NCI-H2081 treated with DMSO at 0.1 percent for 48 hours (cell line): ENCODE data around the gene OR6J1.
"Not testable (repeated sequence)": the region's sequence is repeated elsewhere in the genome, so short reads cannot be mapped to it uniquely, and the experiment has no call there.

ENCODE experiments used
- DNase-seq: peaks from one replicate; lab custom pipeline; 2025; lab: John Stamatoyannopoulos, UW

Gene OR6J1

DNA sequence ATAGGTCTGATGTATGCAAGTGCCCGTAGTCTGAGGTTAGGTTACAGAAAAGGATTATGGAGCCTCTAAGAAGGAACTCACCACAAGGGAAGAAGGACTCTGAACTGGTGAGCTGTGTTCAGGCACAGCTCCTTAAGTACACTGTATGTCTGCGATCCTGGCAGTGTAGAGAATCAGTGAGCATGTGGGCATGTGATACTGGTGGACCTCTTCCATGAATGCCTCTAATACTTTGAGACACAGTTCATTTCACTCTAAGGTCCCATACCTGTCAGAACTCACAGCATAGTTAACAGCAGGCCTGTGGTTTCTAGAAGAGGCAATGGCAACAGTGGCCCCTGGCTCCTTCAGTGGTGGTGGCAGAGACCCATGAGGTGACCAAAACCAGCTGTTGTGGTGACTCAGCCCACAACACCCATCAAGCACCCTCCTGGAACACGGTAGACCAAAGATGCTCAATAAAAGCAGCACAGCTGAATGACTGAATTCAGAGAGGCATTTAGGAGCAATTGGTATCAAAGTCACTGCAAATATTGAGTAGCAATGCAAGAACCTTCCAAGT is 6.9 kb upstream of the OR6J1 start:
- no peak for DNase-seq

DNA sequence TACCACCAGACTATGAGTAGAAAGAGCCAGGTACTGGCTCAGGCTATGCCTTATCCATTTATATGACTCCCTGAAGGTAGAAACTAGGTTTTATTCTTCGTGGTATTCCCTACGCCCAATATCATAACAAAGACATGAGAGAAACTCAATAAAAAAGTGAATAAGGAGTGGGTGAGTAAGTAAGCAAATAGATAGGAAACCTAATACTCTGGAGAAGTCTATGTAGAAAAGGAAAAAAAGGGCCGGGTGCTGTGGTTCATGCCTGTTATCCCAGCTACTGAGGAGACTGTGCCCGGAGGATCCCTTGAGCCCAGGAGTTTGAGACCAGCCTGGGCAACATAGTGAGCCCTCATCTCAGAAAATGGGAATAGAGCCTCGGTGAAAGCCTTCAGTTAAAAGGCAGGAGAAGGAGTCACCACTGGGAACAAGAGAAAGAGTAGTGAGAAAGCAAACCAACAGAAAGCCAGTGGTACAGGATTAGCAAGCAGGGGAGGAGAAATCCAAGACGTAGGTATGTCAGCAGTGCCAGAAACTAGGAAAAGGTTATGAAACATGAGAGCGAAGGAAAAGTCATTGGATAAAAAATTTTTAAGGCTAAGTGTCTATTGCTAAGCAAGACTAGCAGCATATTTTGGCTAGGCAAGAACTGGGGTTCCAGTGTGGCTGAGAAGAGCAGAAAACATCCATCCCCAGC is 6.0 kb upstream of the OR6J1 start:
- no peak for DNase-seq

DNA sequence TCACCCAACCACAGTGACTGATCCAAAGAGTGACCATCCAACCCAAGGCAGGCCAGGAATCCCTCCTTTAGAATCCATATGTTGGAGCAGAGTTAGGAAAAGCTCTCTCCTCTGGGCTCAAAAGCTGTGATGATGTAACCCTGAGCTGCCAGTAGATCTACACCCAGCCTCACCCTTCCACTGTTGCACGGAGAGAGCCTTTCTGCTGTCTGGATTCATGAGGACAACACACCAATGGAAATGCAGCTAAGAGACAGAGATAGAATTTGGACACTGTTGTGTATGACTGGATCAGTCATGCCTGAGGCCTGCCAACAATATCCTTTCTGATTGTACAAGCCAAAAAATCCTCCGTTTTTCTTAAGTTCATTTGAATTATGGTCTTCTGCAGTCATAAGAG is 4.4 kb upstream of the OR6J1 start:
- no peak for DNase-seq

DNA sequence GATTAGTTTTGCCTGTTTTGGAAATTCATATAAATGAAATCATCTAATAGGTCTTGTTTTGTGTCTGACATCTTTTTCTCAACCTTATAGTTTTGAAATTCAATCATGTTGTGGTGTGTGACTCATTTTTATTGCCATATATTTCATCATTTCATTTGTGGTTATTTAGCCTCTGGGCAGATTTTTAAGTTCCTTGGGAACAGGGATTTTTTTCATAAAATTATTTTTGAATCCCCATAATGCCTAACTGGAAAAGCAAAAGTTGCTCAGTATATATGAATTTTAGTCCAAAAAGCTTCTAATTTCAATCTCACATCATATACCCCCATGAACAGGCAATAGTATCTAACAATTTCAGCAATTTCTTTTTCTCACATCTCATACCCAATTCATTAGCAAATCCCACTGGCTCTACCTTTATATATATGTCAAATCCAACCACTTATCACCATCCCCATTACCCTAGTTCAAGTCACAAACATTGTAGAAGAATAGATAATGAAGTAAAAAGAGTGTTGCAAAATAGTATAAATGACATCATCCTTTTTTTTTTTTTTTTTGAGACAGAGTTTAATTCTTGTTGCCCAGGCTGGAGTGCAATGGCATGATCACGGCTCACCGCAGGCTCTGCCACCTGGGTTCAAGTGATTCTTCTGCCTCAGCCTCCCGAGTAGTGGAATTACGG is 2.6 kb upstream of the OR6J1 start:
- DNase-seq, result no peak

DNA sequence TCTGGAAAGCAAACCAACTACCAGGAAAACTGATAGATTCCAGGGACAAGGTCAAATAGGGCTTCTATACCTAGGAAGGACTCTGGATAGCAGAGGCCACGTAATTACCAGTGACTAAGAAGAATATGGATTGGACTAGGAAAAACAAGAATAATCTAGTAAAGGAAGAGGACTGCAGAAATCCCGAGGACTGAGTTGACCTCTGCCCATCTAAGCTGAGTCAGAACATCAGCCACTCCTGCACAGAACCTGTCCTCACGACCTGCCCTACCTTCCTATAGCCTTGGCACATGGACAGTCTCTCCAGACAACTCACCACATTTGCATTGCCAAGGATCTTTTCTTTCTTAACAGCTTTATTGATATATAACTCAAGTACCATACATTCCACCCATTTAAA is 2.3 kb downstream of the OR6J1 start:
- DNase-seq, result no peak

DNA sequence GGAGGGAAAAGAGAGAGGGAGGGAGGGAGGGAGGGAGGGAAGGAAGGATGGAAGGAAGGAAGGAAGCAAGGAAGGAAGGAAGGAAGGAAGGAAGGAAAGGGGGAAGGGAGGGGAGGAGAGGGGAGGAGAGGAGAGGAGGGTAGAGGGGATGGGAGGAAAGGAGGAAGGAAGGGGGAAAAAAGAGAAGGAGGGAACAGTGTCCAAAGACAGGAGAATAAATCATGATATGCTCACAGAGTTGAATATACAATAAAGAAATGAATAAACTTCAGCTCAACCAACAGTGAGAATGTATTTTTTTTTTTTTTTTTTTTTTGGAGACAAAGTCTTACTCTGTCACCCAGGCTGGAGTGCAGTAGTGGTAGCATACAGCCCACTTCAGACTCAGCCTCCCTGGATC is 4.0 kb downstream of the OR6J1 start:
- DNase-seq, result no peak

DNA sequence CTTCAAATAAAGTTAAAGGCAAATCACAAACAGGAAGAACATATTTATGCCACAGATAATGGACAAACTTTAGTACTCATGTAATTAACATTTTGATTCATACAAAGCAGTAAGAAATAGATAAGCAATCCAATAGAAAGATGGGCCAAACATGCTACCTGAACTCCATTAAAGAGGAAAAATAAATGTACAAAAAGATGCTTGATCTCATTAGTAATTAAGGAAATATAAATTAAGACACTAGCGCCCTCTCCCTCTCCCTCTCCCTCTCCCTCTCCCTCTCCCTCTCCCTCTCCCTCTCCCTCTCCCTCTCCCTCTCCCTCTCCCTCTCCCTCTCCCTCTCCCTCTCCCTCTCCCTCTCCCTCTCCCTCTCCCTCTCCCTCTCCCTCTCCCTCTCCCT is 8.2 kb downstream of the OR6J1 start:
- DNase-seq, result not testable (repeated sequence)

DNA sequence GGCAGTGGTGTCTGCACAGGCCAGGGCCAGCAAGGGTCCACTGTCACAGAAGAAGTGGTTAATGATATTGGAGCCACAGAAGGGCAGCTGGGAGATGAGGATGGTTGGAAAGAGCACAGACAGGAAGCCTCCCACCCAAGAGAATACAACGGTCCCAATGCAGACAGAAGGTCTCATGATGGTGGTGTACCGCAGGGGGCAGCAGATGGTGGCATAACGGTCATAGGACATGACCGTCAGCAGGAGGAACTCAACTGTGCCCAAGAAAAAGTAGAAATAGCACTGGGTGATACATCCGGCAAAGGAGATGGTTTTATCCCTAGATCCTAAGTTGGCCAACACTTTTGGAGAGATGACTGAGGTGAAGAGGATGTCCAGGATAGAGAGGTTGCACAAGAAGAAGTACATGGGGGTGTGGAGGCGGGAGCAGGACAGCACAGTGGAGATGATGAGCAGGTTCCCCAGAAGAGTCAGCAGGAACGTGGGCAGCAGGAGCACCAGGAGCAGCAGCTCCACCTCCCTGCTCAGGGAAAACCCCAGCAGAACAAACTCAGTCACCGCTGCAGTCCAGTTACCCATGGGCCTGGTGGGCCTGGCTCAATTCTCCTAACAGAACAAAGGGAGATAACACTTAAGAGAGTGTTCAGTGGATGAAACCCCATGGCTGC is 9.8 kb downstream of the OR6J1 start:
- DNase-seq, result no peak

DNA sequence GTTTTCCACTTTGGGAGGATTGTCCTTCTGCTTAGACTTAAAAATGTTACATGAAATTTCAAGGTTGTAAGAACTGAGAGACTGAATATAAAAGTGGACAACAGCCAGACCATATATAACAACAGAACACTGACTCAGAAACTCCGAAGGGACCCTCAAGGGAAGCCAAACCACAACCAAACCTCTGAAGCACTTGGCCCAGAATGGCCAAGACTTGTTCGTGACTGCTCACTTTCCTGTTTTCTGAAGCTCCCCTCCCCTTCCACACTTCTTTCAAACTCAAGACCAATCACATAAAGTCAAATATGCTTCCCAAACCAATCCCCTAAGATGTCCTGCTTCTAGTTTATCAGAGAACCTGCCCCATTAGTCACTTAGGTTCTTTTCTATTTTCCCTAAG is 13.7 kb downstream of the OR6J1 start:
- DNase-seq, result no peak

DNA sequence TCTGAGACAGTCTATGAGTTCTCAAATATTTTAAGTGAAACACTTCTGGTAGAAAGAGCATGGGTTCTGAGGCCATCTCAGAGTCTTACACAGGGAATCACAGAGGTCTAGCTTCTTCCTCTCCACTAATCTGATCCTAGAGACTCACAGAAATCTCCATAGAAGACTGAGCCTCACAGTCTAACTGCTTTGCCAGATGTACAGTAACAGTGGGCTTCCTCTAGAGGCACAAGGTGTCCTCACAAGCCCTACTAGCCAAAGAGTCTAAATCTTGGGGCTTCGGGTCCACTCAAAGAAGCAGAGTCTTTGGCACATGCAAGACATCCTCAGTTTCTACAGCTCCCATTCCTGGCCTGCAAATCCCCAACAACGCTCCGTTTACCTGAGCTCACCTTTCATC is 14.1 kb downstream of the OR6J1 start:
- DNase-seq, result no peak

DNA sequence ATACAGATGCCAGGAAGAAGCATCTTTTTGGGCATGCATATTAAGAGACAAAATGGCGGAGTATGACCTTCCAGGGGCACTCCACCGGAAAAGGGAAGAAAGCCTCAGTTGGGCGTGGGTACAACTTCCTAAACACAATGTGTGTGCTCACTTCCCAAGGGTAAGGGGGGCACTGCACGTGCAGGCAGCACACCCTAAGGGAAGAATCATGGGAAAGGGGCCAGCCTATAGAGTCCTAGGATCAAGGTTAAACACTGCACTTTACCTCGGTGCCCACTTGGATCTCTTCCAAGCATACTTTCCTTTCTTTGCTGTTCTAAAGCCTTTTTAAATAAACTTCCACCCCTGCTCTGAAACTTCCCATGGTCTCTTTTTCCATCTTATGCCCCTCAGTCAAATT is 14.8 kb downstream of the OR6J1 start:
- no peak for DNase-seq

DNA sequence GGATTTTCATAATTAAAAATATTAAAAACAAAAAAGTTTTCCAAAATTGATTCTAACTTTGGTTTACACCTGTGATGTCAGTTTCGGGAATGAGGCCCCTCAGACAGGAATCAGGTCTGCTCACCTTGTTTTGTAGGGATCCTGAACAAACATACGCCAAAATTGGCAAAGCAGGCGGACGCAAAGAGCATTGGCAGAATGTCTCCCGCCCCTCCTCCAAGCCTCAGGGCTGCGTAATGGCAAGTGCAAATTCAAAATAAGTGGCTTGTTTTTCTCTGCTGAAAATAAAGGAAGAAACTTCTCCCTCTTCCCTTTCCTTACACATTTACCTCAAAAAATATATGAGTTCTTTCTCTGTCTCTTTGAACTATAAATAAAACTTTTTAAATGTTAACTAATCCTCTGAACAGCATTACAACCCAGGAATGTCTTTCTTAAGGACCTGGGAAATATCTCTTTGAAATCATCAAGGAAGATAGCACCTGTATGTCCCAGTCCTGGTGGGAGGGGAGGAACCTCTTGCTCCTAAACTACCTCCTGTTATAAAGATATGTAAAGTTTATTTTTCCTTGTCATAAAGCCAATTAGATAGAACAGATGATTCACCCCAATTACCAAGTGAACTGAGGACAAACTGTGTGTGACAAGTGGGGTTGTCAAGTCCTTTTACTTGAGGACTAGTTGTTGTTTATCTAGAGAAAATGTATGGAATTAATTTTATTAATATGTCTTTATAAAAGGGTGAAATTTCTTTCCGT is 16.5 kb downstream of the OR6J1 start:
- no peak for DNase-seq

DNA sequence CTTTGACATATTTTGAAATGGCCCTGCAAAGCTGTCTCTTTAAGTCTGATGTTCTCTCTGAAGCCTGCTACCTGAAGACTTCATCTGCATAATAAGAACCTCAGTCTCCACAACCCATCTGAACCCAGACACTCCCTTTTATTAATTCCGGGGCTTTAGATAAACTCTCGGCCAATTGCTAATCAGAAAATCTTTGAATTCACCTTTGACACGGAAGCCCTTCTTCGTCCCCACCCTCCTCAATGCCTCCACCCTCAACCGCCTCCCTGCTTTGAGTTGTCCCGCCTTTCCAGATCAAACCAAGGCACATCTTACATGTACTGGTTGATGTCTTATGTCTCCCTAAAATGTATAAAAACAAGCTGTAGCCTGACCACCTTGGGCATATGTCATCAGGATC is 17.6 kb downstream of the OR6J1 start:
- no peak for DNase-seq

DNA sequence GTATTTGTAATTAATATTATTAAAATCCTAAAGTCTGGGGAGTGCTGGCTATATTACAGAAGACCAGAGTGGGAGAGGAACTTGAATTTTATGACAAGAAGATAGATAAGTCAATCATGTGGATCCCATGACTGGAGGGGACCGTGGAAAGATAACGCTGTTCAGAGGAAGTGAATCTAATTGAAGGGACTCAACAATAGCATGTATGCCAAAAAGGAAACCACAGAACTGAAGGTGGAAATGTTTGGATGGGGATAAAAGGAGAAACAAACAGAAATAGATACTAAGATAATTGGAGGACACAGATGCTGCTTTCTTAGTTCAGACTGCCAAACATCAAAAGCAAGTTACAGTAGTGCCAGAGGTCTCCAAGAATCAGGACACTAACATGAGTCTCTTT is 21.1 kb downstream of the OR6J1 start:
- DNase-seq, result no peak

DNA sequence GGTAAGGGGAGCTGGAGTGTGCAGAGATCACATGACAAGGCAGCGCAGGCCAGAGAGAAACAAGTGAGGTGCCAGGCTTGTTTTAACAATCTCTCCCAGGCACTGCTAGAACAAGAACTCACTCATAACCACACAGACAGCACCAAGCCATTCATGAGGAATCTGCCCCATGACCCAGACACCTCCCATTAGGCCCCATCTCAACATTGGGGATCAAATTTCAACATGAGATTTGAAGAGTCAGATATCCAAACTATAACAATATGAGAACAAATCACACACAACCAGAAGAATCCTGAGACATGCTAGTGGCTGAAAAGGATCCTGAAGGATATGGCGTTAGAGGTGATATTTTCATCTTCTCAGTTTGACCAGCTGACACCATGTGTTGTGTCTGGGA is 21.9 kb downstream of the OR6J1 start:
- DNase-seq, result no peak

DNA sequence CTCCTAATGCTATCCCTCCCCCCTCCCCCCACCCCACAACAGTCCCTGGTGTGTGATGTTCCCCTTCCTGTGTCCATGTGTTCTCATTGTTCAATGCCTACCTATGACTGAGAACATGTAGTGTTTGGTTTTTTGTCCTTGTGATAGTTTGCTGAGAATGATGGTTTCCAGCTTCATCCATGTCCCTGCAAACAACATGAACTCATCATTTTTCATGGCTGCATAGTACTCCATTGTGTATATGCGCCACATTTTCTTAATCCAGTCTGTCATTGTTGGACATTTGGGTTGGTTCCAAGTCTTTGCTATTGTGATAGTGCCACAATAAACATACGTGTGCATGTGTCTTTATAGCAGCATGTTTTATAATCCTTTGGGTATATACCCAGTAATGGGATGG is 28.4 kb downstream of the OR6J1 start:
- not testable (repeated sequence) for DNase-seq

DNA sequence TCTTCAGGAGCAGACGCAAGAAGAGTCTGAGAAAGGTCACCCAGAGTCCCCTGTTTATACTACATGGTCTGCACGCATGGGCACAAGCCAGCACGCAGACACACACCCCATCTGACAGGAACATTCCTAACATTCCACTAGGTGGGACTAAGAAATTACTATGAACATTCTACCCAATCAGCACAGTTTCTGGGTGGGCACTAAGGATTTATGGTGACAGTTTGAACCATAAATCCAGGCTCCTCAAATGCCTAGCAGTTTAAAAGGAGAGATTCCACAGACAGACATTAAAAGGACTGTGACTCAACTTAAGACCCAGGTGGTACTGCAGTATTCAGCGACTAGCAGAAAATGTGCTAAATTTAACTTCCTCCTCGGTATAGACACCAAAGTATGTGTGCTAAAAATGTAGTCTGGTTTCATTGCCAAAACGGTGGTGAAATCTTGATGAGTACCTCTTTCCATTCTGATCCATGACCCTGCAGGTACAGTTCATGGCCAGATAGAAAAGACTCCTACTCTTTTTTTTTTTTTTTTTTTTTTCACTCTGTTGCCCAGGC is 29.8 kb downstream of the OR6J1 start:
- no peak for DNase-seq

DNA sequence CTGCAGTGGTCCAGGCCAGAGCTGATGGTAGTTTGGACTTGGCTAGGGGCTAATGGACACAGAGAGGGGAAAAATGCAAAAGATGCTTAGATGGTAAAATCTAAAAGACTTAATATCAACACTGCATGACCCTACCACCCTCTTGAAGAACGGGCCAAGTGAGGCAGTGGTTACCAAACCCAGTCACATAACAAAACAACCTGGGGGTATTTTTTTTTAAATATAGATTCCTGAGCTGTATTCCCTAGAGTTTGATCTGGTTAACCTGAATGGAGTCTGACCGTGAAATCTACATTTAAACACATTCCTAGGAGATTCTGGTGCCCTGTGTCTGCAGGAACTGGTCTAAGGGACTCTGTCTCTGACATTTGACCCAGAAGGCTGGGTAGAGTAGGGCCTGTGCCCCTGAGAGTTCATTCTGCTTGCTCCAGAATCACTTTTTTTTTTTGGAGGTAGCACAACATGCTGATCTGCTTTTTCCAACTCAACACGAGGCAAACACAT is 30.4 kb downstream of the OR6J1 start:
- DNase-seq, result no peak

DNA sequence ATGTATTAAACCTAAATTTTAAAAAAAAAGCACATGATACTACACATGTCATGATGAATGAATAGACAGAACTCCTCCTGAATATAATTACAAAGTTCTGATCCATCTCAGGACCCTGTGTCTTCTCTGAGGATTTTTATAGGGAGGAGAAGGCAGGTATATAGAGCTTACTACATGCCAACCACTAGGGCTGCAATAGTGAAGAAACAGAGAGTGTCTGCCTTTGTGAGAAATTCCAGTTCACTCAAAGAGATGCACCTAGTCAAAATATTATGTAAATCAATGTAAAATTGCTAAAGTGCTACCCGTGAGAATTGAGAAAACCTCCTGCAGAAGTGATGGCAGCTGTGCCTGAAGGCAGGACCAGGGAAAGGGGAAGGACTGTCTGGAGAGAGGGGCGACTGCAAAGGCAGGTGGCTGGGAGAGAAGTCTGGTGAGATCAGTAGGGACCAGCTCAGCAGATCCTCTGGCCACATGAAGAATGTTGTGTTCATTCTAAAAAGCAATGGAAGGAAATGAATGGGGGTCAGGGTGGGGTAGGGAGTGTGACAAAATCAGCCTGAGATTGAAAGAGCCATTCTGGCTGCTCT is 31.0 kb downstream of the OR6J1 start:
- DNase-seq, result no peak

DNA sequence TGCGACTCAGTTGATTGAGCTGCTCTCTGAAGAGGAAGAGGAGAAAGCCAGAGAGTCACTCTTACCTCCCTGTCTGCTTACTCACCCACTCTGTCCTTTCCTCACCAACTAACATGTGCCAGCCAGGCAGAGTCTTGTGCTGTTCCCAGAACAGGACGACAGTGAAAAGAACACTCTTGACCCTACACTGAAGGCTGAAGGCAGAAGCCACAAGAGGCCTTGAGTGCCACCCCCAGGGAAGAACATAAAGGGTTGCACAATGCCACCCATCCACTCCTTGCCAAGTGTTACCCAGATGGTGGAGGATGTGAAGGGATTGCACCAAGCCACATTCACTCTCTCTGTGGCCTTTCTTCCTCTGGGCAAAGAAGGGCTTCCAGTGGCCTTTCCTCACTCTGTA is 33.2 kb downstream of the OR6J1 start:
- no peak for DNase-seq

DNA sequence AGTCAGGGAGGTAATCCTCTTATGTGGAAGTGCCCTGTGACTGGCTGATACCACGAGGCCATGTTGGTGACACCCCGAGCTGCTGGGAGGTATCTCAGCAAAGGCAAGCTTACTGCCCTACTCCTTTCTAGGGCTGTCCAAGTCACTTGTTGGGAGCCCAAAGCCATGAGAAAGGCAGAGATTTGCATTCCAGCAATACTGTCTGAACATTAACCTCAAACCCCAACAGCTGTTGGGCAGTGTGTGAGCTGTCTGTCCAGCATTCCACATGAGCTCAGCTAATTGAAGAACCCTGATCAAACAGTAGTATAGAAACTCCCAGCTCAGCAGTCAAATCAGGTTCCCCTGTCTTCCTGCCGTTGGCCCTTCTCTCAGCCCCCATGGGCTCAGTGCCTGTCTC is 36.9 kb downstream of the OR6J1 start:
- DNase-seq, result no peak

DNA sequence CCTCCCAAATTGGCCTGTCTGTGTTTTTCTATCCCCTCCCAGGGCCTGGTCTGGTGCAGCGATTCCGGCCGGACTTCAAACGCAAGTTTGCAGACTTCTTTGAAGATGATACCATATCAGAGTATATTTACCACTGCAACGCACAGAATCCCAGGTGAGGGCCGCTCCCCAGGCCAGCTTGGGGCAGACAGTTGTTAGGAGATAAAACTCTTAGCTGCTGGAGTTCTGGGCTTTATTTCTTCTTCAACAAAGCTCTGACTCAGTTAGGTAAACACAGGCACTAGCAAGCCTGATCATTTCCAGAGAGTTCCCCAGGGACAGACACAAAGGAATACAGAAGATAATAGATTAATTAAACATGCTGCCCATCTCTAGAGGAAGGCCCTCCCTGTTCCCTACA is 37.8 kb downstream of the OR6J1 start:
- no peak for DNase-seq
